ENCODE data around the gene TACR1. TPM values are rescaled to one million over a fixed set of nuclear protein-coding genes. Genes with fewer than 3 reads are reported as not detected.

TACR1 gene
- total RNA-seq, 1 experiment from 2014 or later, result not detected

GRCh38 chr2:75055142-75055819 is 144.0 kb downstream of the TACR1 start:
- H3K27me3 ChIP-seq (ENCODE audit: low read length), result no peaks in the 10 kb centered on the region
- CTCF ChIA-PET, result interaction anchor here (0.6 kb wide), 1 partner anchor 82 kb away, joined by 3 read pairs; no protein-coding TSS in a partner anchor
- no peaks in the 10 kb centered on the region for H4K20me1 ChIP-seq (ENCODE audit: low read length)
- H3K4me3 ChIP-seq (ENCODE audit: low read length), result no peak overlapping the region
- no peaks in the 10 kb centered on the region for H3K4me1 ChIP-seq (ENCODE audit: insufficient read depth, low read length)
- intact Hi-C loops (cut with micrococcal nuclease), result loop anchor here (10.0 kb wide), 1 partner anchor 360 kb away; no protein-coding TSS in a partner anchor
- no peak overlapping the region for H3K27ac ChIP-seq (ENCODE audit: low read length)
- H3K9ac ChIP-seq (ENCODE audit: low read length), result no peak overlapping the region
- no peaks in the 10 kb centered on the region for H3F3A ChIP-seq (ENCODE audit: low read length, unreplicated experiment)
- no peak for TF ChIP-seq EZH2phosphoT487 (IDR thresholded peaks at IDR 0.05; ENCODE audit: borderline replicate concordance, low read length)
- no peak for TF ChIP-seq CTCF (conservative IDR thresholded peaks at IDR 0.05; ENCODE audit: low read depth, low read length)
- no peak for TF ChIP-seq EZH2 (IDR thresholded peaks at IDR 0.05; ENCODE audit: low read length, unreplicated experiment)
- no peak overlapping the region for H2AFZ ChIP-seq (ENCODE audit: low read length)
- DNase-seq (no peak), ATAC-seq (no peak)
- H3K36me3 ChIP-seq (ENCODE audit: low read depth, low read length), result no peaks in the 10 kb centered on the region
- H3K4me2 ChIP-seq (ENCODE audit: low read length), result no peak overlapping the region
- no TSS peak for BruUV-seq (replicated peaks)
- POLR2A ChIA-PET (ENCODE audit: unreplicated experiment), result no interaction called here
- H3K9me3 ChIP-seq (ENCODE audit: low read length), result no peaks in the 10 kb centered on the region
- no peaks in the 10 kb centered on the region for H3K9me2 ChIP-seq (replicated peaks; ENCODE audit: low read length)
- no peaks in the 10 kb centered on the region for H3K79me2 ChIP-seq (ENCODE audit: low read length)

GRCh38 chr2:75054296-75054695 is 145.0 kb downstream of the TACR1 start:
- DNase-seq (no peak), ATAC-seq (no peak; the same call in 1 of the 2 replicates)
- Histone ChIP-seq H3F3A (ENCODE audit: low read length, unreplicated experiment) (no peaks in the 10 kb centered on the region), H2AFZ (ENCODE audit: low read length) (no peak overlapping the region), H3K79me2 (ENCODE audit: low read length) (no peaks in the 10 kb centered on the region), H3K36me3 (ENCODE audit: low read depth, low read length) (no peaks in the 10 kb centered on the region), H3K9ac (ENCODE audit: low read length) (no peak overlapping the region), H3K9me2 (replicated peaks; ENCODE audit: low read length) (no peaks in the 10 kb centered on the region), H3K4me3 (ENCODE audit: low read length) (no peak overlapping the region), H4K20me1 (ENCODE audit: low read length) (no peaks in the 10 kb centered on the region), H3K27ac (ENCODE audit: low read length) (no peak overlapping the region), H3K4me1 (ENCODE audit: insufficient read depth, low read length) (no peaks in the 10 kb centered on the region), H3K4me2 (ENCODE audit: low read length) (no peak overlapping the region), H3K27me3 (ENCODE audit: low read length) (no peaks in the 10 kb centered on the region), H3K9me3 (ENCODE audit: low read length) (no peaks in the 10 kb centered on the region)
- ChIA-PET CTCF (no interaction called here), POLR2A (ENCODE audit: unreplicated experiment) (no interaction called here)
- no TSS peak for BruUV-seq (replicated peaks)
- no peak for TF ChIP-seq CTCF (conservative IDR thresholded peaks at IDR 0.05; ENCODE audit: low read depth, low read length)
- no peak for TF ChIP-seq EZH2phosphoT487 (IDR thresholded peaks at IDR 0.05; ENCODE audit: borderline replicate concordance, low read length)
- no peak for TF ChIP-seq EZH2 (IDR thresholded peaks at IDR 0.05; ENCODE audit: low read length, unreplicated experiment)
- intact Hi-C loops (cut with micrococcal nuclease), result loop anchor here (5.0 to 10.0 kb wide), 3 partner anchors 137 to 359 kb away; no protein-coding TSS in a partner anchor

DNA sequence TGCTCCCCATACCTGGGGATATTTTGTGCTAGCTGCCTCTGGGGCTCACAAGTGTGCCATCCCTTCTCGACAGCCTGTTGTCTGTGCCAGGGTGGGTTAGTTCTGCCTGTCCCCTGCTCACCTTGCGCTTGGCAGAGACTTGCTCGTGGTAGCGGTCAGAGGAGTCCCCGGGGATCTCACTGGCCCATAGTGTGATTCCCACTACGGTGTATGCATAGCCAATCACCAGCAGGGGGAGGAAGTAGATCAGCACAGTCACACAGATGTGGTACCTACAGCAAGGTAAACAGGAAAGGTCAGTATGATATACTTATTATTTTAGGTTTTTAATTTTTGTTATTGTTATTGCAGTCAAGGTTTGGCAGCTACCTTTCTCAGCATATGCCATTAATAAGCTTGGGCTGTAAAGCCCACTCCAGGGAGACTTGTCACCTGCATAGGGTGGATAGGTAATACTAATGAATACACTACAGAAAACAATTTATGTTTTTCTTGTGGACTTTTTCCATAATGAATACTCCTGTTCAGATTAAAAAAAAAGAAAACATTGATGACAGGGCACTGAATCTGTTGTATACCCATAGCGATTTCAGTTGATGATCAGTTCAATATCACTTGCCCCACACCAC is 145.7 kb downstream of the TACR1 start:
- TF ChIP-seq CTCF (conservative IDR thresholded peaks at IDR 0.05; ENCODE audit: low read depth, low read length) (peak; percentile 90), EZH2phosphoT487 (IDR thresholded peaks at IDR 0.05; ENCODE audit: borderline replicate concordance, low read length) (no peak)
- H2AFZ ChIP-seq (ENCODE audit: low read length), result peak overlapping the region; percentile 69
- H4K20me1 ChIP-seq (ENCODE audit: low read length), result no peaks in the 10 kb centered on the region
- H3K4me2 ChIP-seq (ENCODE audit: low read length), result peak overlapping the region; percentile 59
- no TSS peak for BruUV-seq (replicated peaks)
- no peaks in the 10 kb centered on the region for H3K9me3 ChIP-seq (ENCODE audit: low read length)
- H3K4me1 ChIP-seq (ENCODE audit: insufficient read depth, low read length), result no peaks in the 10 kb centered on the region
- H3K4me3 ChIP-seq (ENCODE audit: low read length), result no peak overlapping the region
- peak; percentile 77 for DNase-seq
- no peaks in the 10 kb centered on the region for H3K27me3 ChIP-seq (ENCODE audit: low read length)
- CTCF ChIA-PET, result no interaction called here
- no peaks in the 10 kb centered on the region for H3K9me2 ChIP-seq (replicated peaks; ENCODE audit: low read length)
- intact Hi-C loops (cut with micrococcal nuclease), result loop anchor here (1.0 to 10.0 kb wide), 4 partner anchors 136 to 359 kb away; no protein-coding TSS in a partner anchor
- H3K79me2 ChIP-seq (ENCODE audit: low read length), result no peaks in the 10 kb centered on the region
- POLR2A ChIA-PET (ENCODE audit: unreplicated experiment), result no interaction called here
- H3K27ac ChIP-seq (ENCODE audit: low read length), result no peak overlapping the region
- peak; percentile 100 for ATAC-seq
- no peaks in the 10 kb centered on the region for H3K36me3 ChIP-seq (ENCODE audit: low read depth, low read length)
- H3F3A ChIP-seq (ENCODE audit: low read length, unreplicated experiment), result no peaks in the 10 kb centered on the region
- no peak overlapping the region for H3K9ac ChIP-seq (ENCODE audit: low read length)
